PFSK-1 (cell line): ENCODE measurements around the gene E2F3.

Experiments
- FOXP2 ChIP-seq: optimal IDR thresholded peaks from 2 replicates; pipeline ENCODE3; 2011; ENCODE audit warnings: borderline replicate concordance, control low read depth, inconsistent platforms; ENCODE audit not compliant: insufficient read depth; ENCODE audit errors: extremely low read length, extremely low read depth
- POLR2AphosphoS5 ChIP-seq: IDR thresholded peaks from 2 replicates; pipeline ENCODE4 v1.6.1; 2012; ENCODE audit warnings: low read depth, mild to moderate bottlenecking, control low read depth, low read length, moderate library complexity
- SIN3A ChIP-seq: IDR thresholded peaks from 2 replicates; pipeline ENCODE4 v1.6.1; 2012; ENCODE audit warnings: mild to moderate bottlenecking, low read length, moderate library complexity, borderline replicate concordance; ENCODE audit not compliant: insufficient read depth
- TAF1 ChIP-seq: IDR thresholded peaks from 2 replicates; pipeline ENCODE4 v1.6.1; 2012; ENCODE audit warnings: low read length, control low read depth, borderline replicate concordance; ENCODE audit not compliant: insufficient read depth
- TF ChIP-seq, protein P1 (sequence below), 2 experiments: IDR thresholded peaks; 2 replicates each; pipeline versions ENCODE4 v1.6.1 to v1.8.0; 2011 to 2012; ENCODE audit warnings: low read depth in 2 of 2, low read length in 2 of 2, control low read depth in 1 of 2, inconsistent platforms in 1 of 2, mild to moderate bottlenecking in 1 of 2, moderate library complexity in 1 of 2; ENCODE audit not compliant: insufficient read depth in 1 of 2

DNA sequence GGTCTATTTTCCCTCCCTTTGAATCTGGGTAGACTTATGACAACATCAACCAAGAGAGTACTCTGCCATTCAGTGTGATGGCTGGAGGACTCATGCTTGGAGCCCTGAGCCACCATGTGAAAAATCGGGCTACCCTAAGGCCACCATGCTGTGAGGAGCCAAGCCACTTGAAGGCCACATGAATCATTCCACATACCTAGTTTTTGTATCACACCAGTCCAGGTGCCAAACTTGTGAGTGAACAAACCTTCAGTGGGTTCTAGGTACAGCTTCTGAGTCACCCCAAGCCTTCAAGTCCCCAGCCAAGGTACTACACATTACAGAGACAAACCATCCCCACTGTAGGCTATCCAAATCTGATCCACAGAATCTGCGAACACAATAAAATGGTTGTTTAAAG, 37.4 kb upstream of the E2F3 start:
- TF ChIP-seq, protein P1, sequence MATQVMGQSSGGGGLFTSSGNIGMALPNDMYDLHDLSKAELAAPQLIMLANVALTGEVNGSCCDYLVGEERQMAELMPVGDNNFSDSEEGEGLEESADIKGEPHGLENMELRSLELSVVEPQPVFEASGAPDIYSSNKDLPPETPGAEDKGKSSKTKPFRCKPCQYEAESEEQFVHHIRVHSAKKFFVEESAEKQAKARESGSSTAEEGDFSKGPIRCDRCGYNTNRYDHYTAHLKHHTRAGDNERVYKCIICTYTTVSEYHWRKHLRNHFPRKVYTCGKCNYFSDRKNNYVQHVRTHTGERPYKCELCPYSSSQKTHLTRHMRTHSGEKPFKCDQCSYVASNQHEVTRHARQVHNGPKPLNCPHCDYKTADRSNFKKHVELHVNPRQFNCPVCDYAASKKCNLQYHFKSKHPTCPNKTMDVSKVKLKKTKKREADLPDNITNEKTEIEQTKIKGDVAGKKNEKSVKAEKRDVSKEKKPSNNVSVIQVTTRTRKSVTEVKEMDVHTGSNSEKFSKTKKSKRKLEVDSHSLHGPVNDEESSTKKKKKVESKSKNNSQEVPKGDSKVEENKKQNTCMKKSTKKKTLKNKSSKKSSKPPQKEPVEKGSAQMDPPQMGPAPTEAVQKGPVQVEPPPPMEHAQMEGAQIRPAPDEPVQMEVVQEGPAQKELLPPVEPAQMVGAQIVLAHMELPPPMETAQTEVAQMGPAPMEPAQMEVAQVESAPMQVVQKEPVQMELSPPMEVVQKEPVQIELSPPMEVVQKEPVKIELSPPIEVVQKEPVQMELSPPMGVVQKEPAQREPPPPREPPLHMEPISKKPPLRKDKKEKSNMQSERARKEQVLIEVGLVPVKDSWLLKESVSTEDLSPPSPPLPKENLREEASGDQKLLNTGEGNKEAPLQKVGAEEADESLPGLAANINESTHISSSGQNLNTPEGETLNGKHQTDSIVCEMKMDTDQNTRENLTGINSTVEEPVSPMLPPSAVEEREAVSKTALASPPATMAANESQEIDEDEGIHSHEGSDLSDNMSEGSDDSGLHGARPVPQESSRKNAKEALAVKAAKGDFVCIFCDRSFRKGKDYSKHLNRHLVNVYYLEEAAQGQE (IDR thresholded peaks at IDR 0.05; ENCODE audit: insufficient read depth in 1 of 2, low read depth in 2 of 2, low read length in 2 of 2) = no peak
- TF ChIP-seq POLR2AphosphoS5 = no peak
- no peak for TF ChIP-seq SIN3A
- no peak for TF ChIP-seq TAF1
- no peak for TF ChIP-seq FOXP2
